Colonic mucosa (tissue), 4 donors: ENCODE data around the gene CLIC1. TPM values are rescaled to one million over a fixed set of nuclear protein-coding genes. Genes with fewer than 3 reads are reported as not detected.

ENCODE experiments used
- DNase-seq: peaks from one replicate; pipeline ENCODE4 v3.0.0-alpha.2; 2020
- H3K27ac ChIP-seq: fragments of 200-600 bp; one replicate; pipeline ENCODE4 v1.8.0; 2021
- H3K27me3 ChIP-seq: fragments of 200-600 bp; one replicate; pipeline ENCODE4 v1.8.0; 2021
- H3K36me3 ChIP-seq: fragments of 200-600 bp; one replicate; pipeline ENCODE4 v1.8.0; 2021
- H3K4me1 ChIP-seq: fragments of 200-600 bp; one replicate; pipeline ENCODE4 v1.8.0; 2021; ENCODE audit warnings: mild to moderate bottlenecking
- H3K4me3 ChIP-seq: fragments of 200-600 bp; one replicate; pipeline ENCODE4 v1.8.0; 2021
- H3K9ac ChIP-seq, 2 donors: one replicate each; pipeline ENCODE4 v1.7.0; 2013; ENCODE audit warnings: control low read depth in 2 of 2, low read depth in 2 of 2, low read length in 2 of 2
- H3K9me3 ChIP-seq: fragments of 200-600 bp; one replicate; pipeline ENCODE4 v1.8.0; 2021
- CTCF ChIP-seq: fragments of 200-600 bp; IDR thresholded peaks from one replicate; pipeline ENCODE4 v1.8.0; 2022; ENCODE audit warnings: antibody characterized with exemption, mild to moderate bottlenecking
- intact Hi-C: fragments of 100-400 bp; cut with DNase I; formaldehyde crosslinking; loops from one replicate; pipeline ENCODE4 v1.14.1; 2022
- total RNA-seq, 2 donors: library from RNA; stranded (reverse); fragmentation: NEBNext Ultra II Directional in 1 of 2; extraction: Animal tissue kit (Norgen Biotek cat#: 25700) in 1 of 2; gene quantifications; one replicate each; pipeline ENCODE4 v1.2.1, GENCODE V29; 2021
- donor health status: healthy.
- donor health status: DM: no; HTN: no; CAD: no.
- donor health status: DM: no; HTN: no; CAD: no.

The CLIC1 gene
- total RNA-seq, 2 donors from 2014 or later: 622 to 646 TPM

GRCh38 chr6:31693535-31693934, 42.8 kb downstream of the CLIC1 start:
- no peak for DNase-seq
- intact Hi-C loops: no loop called here
- Histone ChIP-seq H3K4me3 (no peak overlapping the region), H3K4me1 (no peaks in the 10 kb centered on the region), H3K27ac (no peak overlapping the region), H3K27me3 (no peaks in the 10 kb centered on the region), H3K9ac (no peak overlapping the region), H3K36me3 (peaks cover 5% of the 10 kb centered on the region), H3K9me3 (no peaks in the 10 kb centered on the region)
- no peak for TF ChIP-seq CTCF

GRCh38 chr6:31692886-31693285, 43.4 kb downstream of the CLIC1 start:
- Histone ChIP-seq H3K27me3 (no peaks in the 10 kb centered on the region), H3K4me1 (no peaks in the 10 kb centered on the region), H3K4me3 (no peak overlapping the region), H3K9ac (no peak overlapping the region), H3K27ac (no peak overlapping the region), H3K9me3 (no peaks in the 10 kb centered on the region), H3K36me3 (peaks cover 10% of the 10 kb centered on the region)
- intact Hi-C loops: no loop called here
- no peak for DNase-seq
- TF ChIP-seq CTCF: no peak

GRCh38 chr6:31692353-31692752, 44.0 kb downstream of the CLIC1 start:
- Histone ChIP-seq H3K27ac (no peak overlapping the region), H3K27me3 (no peaks in the 10 kb centered on the region), H3K4me1 (no peaks in the 10 kb centered on the region), H3K9me3 (no peaks in the 10 kb centered on the region), H3K9ac (no peak overlapping the region), H3K4me3 (no peak overlapping the region), H3K36me3 (peaks cover 10% of the 10 kb centered on the region)
- TF ChIP-seq CTCF: no peak
- intact Hi-C loops: no loop called here
- DNase-seq: no peak

- no peak for DNase-seq
- peaks cover 10% of the 10 kb centered on the region for H3K36me3 ChIP-seq
- H3K9me3 ChIP-seq: no peaks in the 10 kb centered on the region
- H3K27me3 ChIP-seq: no peaks in the 10 kb centered on the region
- H3K4me1 ChIP-seq: no peaks in the 10 kb centered on the region
- H3K27ac ChIP-seq: no peak overlapping the region
- no peak for TF ChIP-seq CTCF
- intact Hi-C loops: no loop called here
- H3K9ac ChIP-seq: no peak overlapping the region
- no peak overlapping the region for H3K4me3 ChIP-seq
These were observed 44.7 kb downstream of the CLIC1 start for GRCh38 chr6:31691564-31692108.

- no peak for TF ChIP-seq CTCF
- H3K4me3 ChIP-seq: no peak overlapping the region
- no peak overlapping the region for H3K9ac ChIP-seq
- intact Hi-C loops: no loop called here
- H3K36me3 ChIP-seq: peaks cover 10% of the 10 kb centered on the region
- peak overlapping the region; percentile 36 for H3K27ac ChIP-seq
- no peaks in the 10 kb centered on the region for H3K4me1 ChIP-seq
- no peaks in the 10 kb centered on the region for H3K27me3 ChIP-seq
- H3K9me3 ChIP-seq: no peaks in the 10 kb centered on the region
- DNase-seq: no peak
These were observed 45.3 kb downstream of the CLIC1 start for GRCh38 chr6:31691078-31691463.
